HG03558 (cell line): Measurements from ENCODE around the gene BMF.
A peak's percentile ranks its signal among the peaks of the same experiment; 100 is the strongest.
"Not testable (repeated sequence)": the region's sequence is repeated elsewhere in the genome, so short reads cannot be mapped to it uniquely, and the experiment has no call there.

Experiments
- ATAC-seq: cut with Tn5 transposase; IDR thresholded peaks from one replicate; pipeline ENCODE4 v1.9.1; 2021; ENCODE audit warnings: moderate number of reproducible peaks; ENCODE audit not compliant: unreplicated experiment; ENCODE audit errors: extremely low read depth

The BMF gene, protein sequence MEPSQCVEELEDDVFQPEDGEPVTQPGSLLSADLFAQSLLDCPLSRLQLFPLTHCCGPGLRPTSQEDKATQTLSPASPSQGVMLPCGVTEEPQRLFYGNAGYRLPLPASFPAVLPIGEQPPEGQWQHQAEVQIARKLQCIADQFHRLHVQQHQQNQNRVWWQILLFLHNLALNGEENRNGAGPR

GRCh38 chr15:40108855-40109735 is at the start of gene BMF:
Gene BMF, minus strand, starts transcription at chr15:40108879. Its CDS starts 2,793 bp downstream, at chr15:40106086.
- peak; percentile 38 for ATAC-seq

DNA sequence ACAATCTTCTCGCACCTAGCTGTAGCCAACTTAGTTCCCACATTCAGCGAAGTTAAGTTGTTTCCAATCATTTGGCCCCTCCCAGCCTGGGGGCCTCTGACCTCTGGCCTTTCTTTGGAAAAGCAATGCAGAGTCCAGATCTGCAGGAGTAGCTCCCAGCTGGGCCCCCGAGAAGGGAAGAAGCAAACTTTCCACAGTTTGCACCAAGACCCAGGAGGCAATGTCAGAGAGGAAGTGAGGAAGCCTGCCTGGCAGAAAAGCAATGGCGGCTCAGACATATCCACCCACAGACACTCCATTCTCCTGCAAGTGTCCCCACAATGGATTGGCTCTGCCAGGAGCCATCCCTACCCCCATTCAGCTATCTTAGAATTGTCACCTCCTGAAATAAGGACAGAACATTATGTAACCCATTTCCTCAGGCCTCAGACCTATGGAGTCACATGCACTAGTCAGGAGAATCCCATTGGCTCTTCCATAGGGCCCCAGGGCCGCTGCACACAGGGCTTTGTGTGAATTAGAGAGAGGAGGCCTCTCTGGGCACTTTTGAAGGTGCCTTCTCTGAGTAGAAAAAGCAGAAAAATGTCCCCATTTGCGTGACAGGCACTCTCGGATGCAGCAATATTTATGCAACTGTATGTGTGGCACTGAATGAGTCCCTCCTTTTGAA is 49.2 kb upstream of the BMF start:
- ATAC-seq: no peak

DNA sequence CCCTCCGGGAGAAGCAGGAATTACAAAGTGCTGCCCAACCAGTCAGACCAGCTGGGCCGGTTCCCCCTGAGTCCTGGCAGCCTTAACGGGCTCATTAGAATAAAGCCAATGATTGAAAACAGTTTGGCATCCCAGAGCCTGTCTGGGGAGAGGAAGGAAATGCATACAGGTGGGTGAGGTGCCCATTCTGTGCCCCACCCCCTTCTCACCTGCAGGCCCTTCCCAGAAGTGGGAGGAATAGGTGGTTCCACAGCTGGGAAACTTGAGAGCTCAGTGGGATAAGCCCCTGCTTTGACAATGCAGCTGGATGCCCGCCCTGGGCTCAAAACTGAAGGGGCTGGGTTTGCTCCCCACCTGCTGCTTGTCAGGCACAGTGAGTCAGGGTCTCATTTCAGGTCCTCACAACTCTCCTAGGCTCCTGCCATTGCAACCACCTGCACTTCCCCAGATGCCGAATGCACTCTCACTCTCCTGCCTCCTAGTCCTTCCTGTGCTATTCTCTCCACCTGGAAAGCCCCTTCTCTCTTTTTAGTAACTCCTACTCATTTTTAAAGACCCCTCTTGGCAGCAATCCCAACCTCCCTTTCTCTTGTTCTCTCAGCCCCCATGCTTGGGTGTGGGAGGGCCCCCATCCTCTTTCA is 46.7 kb upstream of the BMF start:
- ATAC-seq: no peak

DNA sequence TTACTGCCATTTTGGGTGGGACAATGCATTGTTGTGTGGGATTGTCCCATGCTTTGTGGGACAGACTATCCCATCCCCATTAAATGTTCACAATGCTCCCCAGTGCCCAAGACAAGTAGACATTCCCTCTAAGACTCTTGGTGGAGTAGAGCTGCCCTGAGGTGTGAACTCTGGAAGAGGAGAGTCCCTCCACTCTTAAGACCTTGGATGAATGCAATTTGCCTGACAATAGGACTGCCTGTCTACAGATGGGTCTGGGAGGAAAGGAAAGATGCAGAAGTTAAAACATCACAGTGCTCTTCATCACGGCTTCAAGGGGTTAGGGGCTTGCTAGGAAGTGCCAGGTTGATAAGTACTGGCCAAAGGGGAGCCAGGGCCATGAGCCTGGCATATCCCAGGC is 46.1 kb upstream of the BMF start:
- not testable (repeated sequence) for ATAC-seq

DNA sequence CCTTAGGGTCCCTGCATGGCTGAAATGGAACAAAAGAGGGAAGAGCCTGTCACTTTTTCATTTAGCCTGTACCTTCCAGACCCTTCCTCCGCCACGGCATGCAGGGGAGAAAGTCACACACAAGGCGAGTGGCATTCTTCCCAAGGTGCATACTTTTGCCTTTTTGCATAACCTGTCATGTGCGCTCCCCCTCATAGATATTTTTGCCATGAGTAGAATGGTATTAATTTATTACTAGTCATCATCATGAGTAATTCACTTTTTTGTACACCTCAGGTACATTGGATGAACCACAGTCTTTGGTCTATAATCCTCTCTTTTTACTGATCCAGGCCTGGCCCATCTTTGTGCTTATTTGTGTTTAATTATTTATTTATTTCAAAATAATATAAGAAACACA is 43.3 kb upstream of the BMF start:
- no peak for ATAC-seq

GRCh38 chr15:40151499-40151898 is 42.8 kb upstream of the BMF start:
- ATAC-seq: no peak

DNA sequence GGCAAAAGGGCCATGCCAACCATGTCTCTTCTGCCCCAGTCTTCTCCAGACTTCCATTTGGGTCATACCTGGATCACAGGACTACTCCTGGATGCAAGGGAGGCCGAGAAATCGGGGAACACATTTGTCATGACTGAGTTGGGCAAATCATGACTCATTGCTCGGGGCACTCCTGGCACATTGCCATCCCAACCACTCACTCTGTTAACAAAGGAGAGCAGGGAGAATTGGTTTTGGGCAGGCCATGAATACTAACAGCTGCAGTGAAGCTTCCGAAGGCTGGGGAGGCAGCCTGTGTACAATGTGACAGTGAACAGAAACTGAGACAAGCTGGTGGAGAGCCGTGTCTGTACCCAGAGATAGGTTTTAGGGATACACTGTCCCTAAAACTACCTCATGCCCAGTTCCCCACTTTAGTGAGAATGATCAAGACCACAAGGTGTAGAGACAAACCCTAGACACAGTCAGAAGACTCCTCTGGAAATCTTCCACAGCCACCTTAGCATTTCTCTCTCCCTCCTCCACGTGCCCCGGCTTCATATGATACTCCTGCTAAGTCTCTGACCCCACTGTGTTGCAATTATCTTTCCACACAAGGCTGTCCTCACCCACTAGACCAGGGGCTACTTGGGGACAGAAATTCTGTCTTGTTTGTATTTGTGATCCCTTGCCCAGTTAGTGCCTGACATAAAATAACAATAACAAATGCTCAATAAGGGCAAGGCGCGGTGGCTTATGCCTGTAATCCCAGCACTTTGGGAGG is 41.7 kb upstream of the BMF start:
- no peak for ATAC-seq

DNA sequence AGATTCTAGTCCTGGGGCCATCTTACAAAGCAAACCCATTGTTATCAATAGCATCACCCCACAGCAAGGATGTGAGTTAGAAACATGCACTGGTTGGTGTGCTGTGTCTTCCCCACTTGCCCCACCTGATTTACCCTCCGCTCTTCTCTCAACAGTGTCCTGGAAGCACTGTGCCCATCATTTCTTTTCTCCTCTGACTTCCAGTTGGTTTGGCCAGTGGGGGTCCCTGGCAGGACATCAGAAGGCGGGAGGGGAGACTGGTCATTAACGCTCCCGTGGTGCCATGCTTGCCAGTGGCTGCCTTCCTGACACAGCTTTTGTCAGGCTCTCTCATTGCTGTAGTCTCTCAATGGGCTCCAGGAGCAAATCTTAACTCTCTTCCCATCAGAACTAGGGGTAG is 40.7 kb upstream of the BMF start:
- no peak for ATAC-seq

DNA sequence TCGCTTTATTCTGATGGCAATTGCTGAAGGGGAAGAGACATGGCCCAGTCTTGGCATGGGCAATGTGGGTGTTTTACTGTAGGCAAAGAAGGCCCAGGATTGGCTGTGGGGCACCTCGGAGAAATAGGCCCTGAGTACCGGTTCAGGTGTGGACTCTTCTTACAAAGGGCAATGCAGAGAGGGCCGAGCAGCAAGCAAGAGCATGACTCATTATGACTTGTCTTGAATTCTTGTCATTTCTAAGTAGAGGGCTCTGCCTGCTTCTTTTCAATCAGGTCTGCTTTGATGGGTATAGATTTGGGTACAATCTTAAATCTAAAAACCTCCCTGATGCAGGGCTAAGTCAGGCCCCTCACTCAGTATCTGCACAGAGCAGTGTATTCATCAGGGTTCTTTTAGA is 37.4 kb upstream of the BMF start:
- no peak for ATAC-seq

GRCh38 chr15:40142428-40142827 is 33.7 kb upstream of the BMF start:
- no peak for ATAC-seq

DNA sequence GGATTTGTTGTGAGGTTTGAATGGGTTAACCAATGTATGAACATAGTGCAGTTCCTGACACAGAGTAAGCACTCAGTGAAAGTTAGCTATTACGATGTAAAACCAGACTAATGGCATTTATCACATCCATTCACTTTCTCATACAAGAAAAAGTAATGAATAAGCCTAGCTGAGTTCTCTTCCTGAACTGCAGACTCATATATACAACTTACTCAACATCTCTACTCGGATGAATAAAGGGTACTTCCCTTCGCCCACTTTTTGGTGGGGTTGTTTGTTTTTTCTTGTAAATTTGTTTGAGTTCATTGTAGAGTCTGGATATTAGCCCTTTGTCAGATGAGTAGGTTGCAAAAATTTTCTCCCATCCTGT is 29.5 kb upstream of the BMF start:
- ATAC-seq: not testable (repeated sequence)

DNA sequence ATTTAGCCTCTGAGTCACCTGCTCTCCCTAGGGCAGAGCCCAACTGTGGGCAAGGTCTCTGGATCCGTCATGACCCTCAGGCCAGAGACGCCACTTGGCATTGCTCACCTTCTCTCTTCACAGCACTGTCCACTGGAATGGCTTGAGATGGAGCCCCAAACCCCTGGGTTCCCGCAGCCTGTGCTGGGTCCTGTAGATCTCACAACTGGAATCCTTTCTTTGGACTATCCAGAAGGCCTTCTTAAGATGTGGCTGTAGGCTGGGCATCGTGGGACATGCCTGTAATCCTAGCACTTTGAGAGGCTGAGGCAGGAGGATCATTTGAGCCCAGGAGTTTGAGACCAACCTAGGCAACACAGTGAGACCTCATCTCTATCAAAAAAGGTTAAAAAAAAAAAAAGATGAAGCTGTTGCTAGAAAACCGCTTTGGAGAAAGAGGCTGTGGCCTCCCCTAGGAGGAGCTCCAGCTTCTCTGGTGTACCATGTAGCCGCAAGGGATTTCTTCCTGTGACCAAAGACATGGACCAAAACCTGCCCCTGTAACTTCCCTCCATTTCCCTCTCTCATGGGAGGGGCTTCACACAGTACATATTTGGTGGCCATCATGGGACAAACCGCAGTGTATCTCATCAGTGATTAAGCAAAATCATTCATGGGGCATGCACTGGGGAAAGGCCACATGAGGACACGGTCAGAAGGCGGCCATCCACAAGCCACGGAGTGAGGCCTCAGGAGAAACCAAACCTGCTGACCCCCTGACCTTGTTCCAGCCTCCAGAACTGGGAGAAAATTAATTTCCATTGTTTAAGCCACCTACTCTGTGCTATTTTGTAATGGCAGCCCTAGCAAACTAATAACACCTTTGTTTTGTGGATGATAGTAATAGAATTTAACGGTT is 28.9 kb upstream of the BMF start:
- ATAC-seq: no peak

- no peak for ATAC-seq
Measured at GRCh38 chr15:40136470-40137302, 28.0 kb upstream of the BMF start.

GRCh38 chr15:40135846-40136450 is 27.3 kb upstream of the BMF start:
- not testable (repeated sequence) for ATAC-seq

GRCh38 chr15:40134885-40135284 is 26.2 kb upstream of the BMF start:
- ATAC-seq: no peak

DNA sequence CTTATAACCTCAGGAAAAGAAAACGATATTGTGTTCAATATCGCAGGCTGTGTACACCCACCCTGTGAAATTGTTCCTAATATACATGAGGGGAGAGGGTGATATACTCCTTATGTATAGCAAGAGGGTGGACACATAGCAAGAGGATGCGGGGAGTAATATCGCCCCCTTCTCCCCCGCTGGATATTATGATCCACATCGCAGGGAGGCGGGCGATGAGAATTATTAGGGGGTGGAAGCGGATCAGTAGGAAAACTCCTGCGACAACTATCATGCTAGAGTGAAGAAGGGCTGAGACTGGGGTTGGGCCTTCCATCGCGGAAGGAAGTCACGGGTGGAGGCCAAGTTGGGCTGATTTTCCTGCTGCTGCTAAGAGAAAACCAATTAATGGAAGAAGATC is 24.9 kb upstream of the BMF start:
- no peak for ATAC-seq

- ATAC-seq: no peak
Measured at GRCh38 chr15:40130799-40131502, 22.3 kb upstream of the BMF start.
